ENCODE results near the gene SPN. TPM values are rescaled to one million over a fixed set of nuclear protein-coding genes. Genes with fewer than 3 reads are reported as not detected.

Gene SPN
- total and polyA plus RNA-seq, 2 of the 4 experiments (the other 2 are of a cell fraction) = not detected

GRCh38 chr16:29687755-29688154, 24.7 kb downstream of the SPN start:
- H3K56ac ChIP-seq (ENCODE audit: extremely low read depth, insufficient read depth, low read length) = no peak overlapping the region
- no peak overlapping the region for H2AK5ac ChIP-seq (ENCODE audit: low read depth, low read length)
- intact Hi-C loops (cut with micrococcal nuclease) = no loop called here
- WGBS, 2 experiments (ENCODE audit: extremely low coverage in 2 of 2, insufficient read length in 1 of 2) = no CpG with 5 or more reads among the region's 2 CpGs
- H3K79me1 ChIP-seq (ENCODE audit: low read depth in 1 of 2, low read length in 2 of 2) = no peaks in the 10 kb centered on the region
- ATAC-seq (ENCODE audit: low read depth) = no peak
- no peak overlapping the region for H2BK20ac ChIP-seq (ENCODE audit: low read depth, low read length)
- H3K27ac ChIP-seq (ENCODE audit: insufficient read depth, low read length) = no peak overlapping the region
- H2BK120ac ChIP-seq (ENCODE audit: low read depth, low read length) = no peak overlapping the region
- no TSS peak for BruUV-seq (replicated peaks)
- H4K8ac ChIP-seq (ENCODE audit: low read depth in 2 of 2, low read length in 2 of 2) = no peak overlapping the region
- no peaks in the 10 kb centered on the region for H3K4me1 ChIP-seq (ENCODE audit: control insufficient read depth, insufficient read depth, low read length)
- H3K4ac ChIP-seq (ENCODE audit: low read depth, low read length) = no peak overlapping the region
- H3K4me2 ChIP-seq (ENCODE audit: low read depth, low read length) = no peak overlapping the region
- TF ChIP-seq SMC3 (IDR thresholded peaks at IDR 0.05; ENCODE audit: low read depth, low read length) (no peak), RAD21 (IDR thresholded peaks at IDR 0.05; ENCODE audit: low read length) (no peak), MXI1 (IDR thresholded peaks at IDR 0.05; ENCODE audit: borderline replicate concordance, low read depth, low read length) (no peak), USF2 (IDR thresholded peaks at IDR 0.05; ENCODE audit: low read depth, low read length) (no peak), MAFK (IDR thresholded peaks at IDR 0.05; ENCODE audit: low read depth, low read length) (no peak), ELK1 (IDR thresholded peaks at IDR 0.05; ENCODE audit: borderline replicate concordance, low read depth, low read length) (no peak), CHD1 (IDR thresholded peaks at IDR 0.05; ENCODE audit: low read depth, low read length) (no peak), NFE2L2 (IDR thresholded peaks at IDR 0.05; ENCODE audit: low read depth, low read length) (no peak)
- H2BK5ac ChIP-seq (ENCODE audit: low read depth, low read length, poor library complexity, severe bottlenecking) = no peak overlapping the region
- no peaks in the 10 kb centered on the region for H3K9me3 ChIP-seq (ENCODE audit: control insufficient read depth, insufficient read depth, low read length)
- no peak for DNase-seq
- H3K9me1 ChIP-seq (ENCODE audit: insufficient read depth, low read length) = no peaks in the 10 kb centered on the region
- H4K91ac ChIP-seq (ENCODE audit: insufficient read depth, low read depth, low read length) = no peak overlapping the region
- H3K27me3 ChIP-seq (ENCODE audit: control insufficient read depth, insufficient read depth, low read length) = no peaks in the 10 kb centered on the region
- no peak overlapping the region for H3K18ac ChIP-seq (ENCODE audit: low read depth, low read length)
- no peak overlapping the region for H3K23ac ChIP-seq (ENCODE audit: low read depth, low read length)
- CTCF ChIA-PET = interaction anchor here (0.7 kb wide), 1 partner anchor 12 kb away, joined by 4 read pairs; no protein-coding TSS in a partner anchor
- in situ Hi-C loops (cut with MboI; ENCODE audit: low sequenced_read_pairs) = no loop called here
- no peak overlapping the region for H3K4me3 ChIP-seq (ENCODE audit: insufficient read depth, low read depth, low read length)
- dilution Hi-C loops (cut with HindIII; ENCODE audit: low sequenced_read_pairs, unreplicated experiment) = no loop called here
- H2AK9ac ChIP-seq (replicated peaks; ENCODE audit: low read depth, low read length, poor library complexity) = no peak overlapping the region
- no peak overlapping the region for H3K9ac ChIP-seq (ENCODE audit: low read depth, low read length)
- no peak overlapping the region for H4K5ac ChIP-seq (ENCODE audit: low read depth, low read length)
- H2BK15ac ChIP-seq (ENCODE audit: low read depth, low read length) = no peak overlapping the region
- peaks cover 2% of the 10 kb centered on the region; the same call in 1 of the 2 replicates for H3K36me3 ChIP-seq (ENCODE audit: control insufficient read depth, insufficient read depth, low read length)
- POLR2A ChIA-PET (ENCODE audit: unreplicated experiment) = no interaction called here
- no peaks in the 10 kb centered on the region for H4K20me1 ChIP-seq (ENCODE audit: insufficient read depth, low read length)
- H3K14ac ChIP-seq (replicated peaks; ENCODE audit: low read depth, low read length) = no peak overlapping the region
- H2AFZ ChIP-seq (replicated peaks; ENCODE audit: low read length, poor library complexity) = no peak overlapping the region

Measured in IMR-90 (cell line).